D341Med (cell line): Measurements from ENCODE around the gene MAP4K4.
A peak's percentile ranks its signal among the peaks of the same experiment; 100 is the strongest.

Experiments
- DNase-seq: peaks from one replicate; pipeline ENCODE4 v3.0.0; 2012; ENCODE audit warnings: low spot score

Gene MAP4K4

DNA sequence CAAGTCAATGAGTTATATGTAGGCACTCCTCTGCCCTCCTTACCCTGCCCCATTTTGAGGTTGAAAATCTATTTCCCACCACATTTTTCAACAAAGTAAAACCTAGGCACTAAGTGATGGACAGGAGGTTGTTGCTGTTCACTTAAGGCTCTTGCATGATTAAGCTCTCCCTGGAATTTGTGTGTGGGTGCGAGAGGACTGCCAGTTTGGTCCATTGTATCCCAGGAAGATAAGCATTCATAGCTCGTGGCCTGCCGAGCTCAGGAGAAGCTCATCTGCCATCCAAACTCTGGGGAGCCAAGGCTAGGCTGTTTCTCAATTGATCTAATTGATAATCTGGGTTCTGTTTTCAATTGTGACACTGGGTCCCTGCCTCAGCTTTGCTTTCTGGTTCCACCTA lies 4.7 kb upstream of the MAP4K4 start:
- no peak for DNase-seq

DNA sequence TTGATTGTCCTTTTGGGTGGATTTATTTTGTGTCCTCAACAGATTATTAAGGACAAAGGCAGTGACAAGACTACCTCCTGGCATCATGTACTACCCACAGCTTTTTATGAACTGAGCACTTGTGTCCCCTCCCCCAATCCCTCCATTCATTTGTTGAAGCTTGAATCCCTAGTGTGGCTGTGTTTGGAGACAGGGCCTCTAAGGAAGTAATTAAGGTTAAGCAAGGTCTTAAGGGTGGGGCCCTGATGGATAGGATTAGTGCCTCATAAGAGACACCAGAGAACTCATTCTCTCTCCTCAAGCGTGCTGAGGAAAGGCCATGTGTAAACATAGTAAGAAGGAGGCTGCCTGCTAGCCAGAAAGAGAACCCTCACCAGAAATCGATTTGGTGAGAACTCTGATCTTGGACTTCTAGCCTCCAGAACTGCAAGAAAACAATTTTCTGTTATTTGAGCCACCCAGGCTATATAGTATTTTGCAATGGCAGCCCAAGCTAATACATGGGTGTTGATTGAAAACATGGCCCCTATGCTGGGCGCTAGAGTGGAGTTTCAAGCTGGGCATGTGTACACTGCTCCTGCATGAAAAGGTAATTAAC lies 3.4 kb upstream of the MAP4K4 start:
- no peak for DNase-seq

DNA sequence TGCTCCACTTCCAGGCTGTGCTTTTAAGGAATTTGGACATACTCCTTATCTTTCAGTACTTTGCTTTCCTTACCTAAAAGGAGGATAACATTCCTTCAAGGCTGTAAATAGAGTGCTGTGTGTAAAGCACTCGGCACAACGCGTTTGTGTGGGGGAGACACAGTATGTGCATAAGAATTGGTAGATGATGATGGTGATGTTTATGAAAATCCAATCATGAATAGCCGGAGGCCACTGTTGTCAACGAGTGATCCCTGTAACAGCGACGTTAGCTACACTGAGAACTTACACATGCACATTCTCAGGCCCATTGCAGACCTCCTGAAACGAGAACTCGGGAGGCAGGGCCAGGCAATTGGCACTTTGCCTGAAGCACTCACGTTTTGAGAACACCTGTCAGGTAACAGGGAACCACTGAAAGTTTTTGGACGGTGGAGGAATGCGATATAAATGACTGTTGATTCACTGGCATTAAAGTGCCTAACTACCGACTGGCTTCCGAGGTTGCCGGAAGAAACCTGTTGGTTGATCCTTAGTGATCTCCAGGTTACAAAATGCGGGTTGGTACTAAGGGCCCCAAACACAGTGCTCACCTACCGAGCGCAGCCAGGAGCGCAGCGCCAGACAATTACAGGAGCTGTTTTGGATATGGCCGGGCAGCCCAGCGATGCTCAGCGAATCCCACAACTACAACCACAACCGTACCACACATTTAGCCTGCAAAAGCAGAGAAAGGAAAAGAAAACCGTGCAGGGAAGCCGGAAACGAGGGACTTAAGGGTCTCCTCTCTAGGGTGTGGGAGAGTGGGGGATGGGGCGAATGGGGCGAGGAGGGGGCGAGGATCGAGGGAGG lies 1.0 kb upstream of the MAP4K4 start:
- peak; percentile 31 for DNase-seq

DNA sequence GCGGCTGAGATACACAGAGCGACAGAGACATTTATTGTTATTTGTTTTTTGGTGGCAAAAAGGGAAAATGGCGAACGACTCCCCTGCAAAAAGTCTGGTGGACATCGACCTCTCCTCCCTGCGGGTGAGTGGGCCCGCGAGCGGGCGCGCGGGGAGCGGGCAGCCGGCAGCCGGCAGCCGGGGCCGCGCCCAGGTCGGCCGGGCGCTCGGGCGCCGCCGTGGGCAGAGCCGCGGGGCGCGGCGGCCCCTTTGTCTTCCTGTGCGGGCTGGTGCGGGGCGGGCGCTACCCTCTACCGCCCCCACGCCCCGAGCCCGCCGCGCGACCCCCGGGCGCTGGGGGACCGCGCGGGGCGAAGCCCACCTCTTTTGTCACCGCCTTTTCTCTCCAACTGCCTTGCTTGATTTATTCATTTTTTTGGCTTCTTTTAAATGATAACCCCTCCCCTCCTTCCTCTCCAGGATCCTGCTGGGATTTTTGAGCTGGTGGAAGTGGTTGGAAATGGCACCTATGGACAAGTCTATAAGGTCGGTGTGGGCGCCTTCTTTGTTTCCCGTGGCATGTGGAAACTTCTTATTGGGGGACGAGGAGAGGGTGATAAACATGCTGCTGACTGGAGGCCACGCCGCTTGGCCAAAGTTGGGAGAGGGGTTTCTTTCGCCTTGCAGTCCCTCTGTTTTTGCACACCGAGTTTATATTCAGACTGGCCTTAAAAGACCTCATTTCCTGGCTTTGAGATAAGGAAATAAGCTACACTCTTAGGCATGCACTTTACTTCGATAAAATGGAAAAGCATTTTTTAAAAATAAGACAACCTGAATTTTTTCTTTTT lies 722 bp downstream of the MAP4K4 start:
- DNase-seq = peak; percentile 72

DNA sequence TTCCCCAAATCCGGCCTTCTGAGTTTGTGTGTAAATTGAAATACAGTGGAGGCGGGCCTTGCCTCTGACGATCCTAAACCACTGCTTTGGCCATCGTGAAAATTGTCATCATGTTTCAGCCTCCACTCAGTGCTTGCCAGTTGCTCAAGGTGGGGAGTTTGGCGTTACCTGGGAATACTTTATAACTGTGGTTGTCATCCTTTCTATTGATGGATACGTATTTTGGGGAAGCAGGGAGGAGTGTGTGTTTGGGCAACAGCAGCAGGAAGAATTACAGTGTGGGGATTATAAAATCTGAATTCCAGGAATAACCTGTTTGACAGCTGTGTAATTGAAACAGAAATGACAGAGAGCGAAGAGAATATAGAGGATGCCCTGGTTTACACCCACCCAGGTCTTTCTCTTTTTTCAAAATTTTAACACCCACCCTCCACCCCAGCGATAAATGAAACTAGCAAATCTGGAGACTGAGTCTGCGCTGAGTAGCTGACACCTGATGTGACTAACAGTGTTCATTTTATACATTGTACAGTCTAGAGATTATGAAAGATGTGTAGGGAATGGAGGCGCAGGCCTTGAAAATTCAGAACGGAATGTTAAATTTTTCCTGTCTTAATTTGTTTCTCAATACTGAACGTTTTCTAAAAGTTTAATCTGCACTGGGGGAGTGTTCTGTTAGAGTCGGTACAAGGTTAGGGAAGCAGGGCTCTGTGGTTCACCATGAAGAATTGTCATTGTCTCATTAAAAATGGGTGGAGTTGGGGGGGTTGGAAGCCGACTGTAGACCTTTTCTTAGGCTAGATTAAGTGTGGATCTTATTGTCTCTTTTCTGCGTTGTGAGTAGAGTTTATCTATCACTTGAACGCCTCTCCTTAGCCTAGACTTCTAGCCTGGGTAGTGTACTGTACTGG lies 1.6 kb downstream of the MAP4K4 start:
- no peak for DNase-seq

- DNase-seq = no peak
These were observed 2.4 kb downstream of the MAP4K4 start for GRCh38 chr2:101699755-101700461.

GRCh38 chr2:101704046-101704466 lies 6.5 kb downstream of the MAP4K4 start:
- DNase-seq = no peak

GRCh38 chr2:101704816-101705578 lies 7.5 kb downstream of the MAP4K4 start:
- DNase-seq = no peak

DNA sequence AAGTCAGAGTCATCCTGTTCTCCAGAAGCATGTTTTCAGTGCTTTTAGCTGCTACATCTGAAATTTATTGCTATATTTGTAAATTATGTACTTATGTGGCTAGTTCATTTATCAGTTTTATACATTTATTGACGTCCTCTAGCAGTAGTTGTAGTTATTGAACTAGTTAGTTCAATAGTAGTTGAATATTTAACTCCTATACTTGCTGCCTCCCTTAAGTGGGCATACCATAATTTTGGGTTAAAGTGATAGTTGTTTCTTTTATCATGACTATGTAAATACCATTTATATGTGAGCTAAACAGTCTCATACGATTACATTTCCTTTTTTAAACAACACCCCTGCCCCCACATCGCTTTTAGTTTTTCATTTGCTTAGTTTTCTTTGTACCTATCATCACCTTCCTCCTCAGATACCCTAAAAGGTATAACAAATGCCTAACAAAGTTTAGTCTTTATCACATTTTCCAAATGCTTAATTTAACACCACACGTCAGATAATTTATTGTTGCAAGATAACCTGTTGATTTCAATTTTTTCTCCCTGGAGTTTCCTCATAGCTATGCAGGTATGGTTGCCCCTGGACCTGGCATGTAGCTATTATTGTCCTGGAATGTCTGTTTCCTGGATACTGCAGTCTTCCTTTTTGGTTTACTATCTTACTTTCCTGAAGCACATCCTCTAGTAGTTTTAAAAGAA lies 8.8 kb downstream of the MAP4K4 start:
- DNase-seq = no peak

DNA sequence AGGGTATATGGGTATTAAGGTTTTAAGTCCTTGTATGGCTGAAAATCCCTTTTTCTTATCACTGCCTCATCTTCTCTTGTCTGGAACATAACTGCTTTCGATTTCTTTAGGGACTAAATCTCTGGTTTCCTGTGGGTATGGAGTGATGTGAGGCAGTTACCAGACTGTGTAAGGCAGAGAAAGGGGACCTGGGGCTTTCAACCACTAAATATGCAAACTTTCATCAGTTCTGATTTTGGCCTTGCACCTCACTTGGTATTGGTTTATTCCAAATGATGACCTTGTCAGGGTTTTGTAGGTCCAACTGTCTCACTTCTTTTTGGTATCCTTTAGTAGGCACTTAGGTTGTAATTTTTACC lies 9.3 kb downstream of the MAP4K4 start:
- DNase-seq = no peak

- no peak for DNase-seq
These were observed 12.5 kb downstream of the MAP4K4 start for GRCh38 chr2:101710036-101710435.

GRCh38 chr2:101710471-101711318 lies 13.2 kb downstream of the MAP4K4 start:
- no peak for DNase-seq

- DNase-seq = no peak
These were observed 16.6 kb downstream of the MAP4K4 start for GRCh38 chr2:101714118-101714517.

DNA sequence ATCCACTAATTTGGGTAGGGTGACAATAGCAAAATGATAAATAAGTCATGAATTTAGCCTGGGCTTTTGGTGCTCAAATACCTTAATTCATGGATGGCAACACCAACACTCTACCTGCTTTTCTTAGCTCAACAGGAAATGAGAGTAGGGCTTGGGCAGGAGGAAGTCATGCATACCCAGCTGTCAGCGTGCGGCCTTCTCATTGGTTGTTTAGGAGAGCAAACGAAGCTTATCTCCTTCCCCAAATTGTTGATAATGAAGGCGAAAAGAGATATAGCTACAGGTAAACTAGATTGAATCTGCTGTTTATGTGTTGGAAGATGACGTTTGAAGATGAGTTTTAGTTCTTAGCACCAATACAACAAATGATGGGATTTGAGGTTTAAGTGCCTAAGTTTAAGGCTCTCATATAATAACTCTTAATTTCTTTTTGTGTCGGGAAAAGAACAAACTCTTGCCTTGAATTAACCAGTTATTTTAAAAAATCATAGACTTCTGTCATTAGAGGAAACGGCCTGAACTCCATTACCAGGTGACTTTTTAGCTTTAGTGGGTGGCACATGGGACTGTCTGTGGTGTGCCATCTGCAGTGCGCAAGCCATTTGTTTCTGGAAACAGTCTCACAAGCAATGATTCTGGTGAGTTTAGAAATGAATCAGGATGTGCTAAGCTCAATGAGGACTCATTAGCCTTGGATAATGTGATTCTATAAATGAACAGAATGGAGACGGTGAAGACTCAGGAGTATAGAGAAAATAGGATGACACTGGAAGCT lies 19.8 kb downstream of the MAP4K4 start:
- DNase-seq = no peak

DNA sequence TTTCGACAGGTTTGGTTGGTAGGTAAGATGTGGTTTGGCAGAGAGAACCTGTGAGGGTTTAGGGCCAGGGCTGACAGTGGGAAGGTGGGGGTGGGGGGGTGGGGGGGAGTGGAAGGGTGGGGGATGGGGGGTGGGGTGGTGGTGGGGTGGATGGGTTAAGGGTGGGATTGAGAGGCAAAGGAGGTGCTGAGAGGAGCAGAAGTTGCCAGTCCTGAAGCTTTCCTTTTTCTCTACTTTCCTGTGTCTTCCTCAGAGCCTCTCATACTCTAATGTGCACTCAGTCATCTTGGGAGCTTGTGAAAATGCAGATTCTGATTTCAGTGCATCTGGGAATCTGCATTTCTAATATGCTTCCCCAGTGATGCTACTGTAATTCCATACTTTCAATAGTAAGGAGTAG lies 21.0 kb downstream of the MAP4K4 start:
- DNase-seq = no peak

DNA sequence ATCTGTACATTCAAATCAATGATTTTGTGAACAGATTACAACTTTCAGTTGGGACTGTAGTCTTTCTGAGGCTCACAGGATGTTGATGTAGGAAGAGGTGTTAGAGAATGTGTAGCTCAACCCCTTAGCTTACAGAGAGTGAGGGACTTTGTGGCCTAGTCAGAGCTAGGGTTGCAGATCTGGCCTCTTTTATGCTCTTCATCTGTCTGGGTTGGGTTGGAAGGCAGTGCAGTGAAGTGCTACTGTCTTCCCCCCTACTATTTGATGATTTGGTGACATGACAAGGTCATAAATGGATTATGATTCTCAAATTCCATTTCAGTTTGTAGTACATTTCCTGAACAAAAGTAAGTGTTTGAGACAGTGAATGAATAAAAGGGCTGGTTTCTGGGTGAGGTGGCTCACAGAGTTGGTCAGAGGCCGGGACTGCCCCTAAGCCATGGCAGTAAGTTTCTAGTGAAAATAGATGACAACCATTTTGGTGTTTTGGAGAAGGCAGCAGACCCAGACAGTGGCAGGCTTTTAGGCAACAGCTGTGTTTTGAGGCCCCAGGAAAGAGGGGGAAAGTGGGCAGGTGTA lies 21.6 kb downstream of the MAP4K4 start:
- DNase-seq = no peak

- DNase-seq = no peak
These were observed 23.2 kb downstream of the MAP4K4 start for GRCh38 chr2:101720732-101721131.

GRCh38 chr2:101722864-101723263 lies 25.4 kb downstream of the MAP4K4 start:
- no peak for DNase-seq
